GM18505 (cell line): ENCODE data around the gene OR2A1.
"Not testable (repeated sequence)": the region's sequence is repeated elsewhere in the genome, so short reads cannot be mapped to it uniquely, and the experiment has no call there.

ENCODE experiments used
- ATAC-seq: cut with Tn5 transposase; IDR thresholded peaks from one replicate; pipeline ENCODE4 v1.9.1; 2021; ENCODE audit not compliant: unreplicated experiment

The OR2A1 gene

DNA sequence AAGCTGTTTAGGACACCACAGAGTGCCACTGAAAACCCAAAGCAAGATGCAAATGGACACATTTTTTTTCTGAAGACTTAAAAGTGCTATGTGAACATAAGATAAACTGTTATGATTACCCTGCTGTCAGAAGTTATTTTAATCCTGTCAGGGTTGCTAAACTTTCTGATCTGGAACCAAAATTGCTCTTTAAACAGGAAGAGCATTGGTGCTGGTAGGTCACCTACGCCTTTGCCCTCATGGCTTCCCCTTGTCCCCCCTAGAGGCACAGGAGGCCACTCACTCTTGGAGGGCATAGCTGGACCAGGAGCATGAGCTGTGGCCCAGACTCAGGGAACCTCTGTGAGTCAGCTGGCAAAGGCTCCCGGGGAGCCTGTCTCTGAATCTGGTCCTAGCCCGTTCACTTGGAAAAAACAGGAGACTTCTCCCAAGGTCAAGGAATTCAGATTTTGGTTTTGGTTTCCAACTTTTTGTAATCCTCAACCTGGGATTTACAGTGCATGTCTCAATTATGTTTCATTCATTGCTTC lies 9.5 kb downstream of the OR2A1 start:
- ATAC-seq, result not testable (repeated sequence)

DNA sequence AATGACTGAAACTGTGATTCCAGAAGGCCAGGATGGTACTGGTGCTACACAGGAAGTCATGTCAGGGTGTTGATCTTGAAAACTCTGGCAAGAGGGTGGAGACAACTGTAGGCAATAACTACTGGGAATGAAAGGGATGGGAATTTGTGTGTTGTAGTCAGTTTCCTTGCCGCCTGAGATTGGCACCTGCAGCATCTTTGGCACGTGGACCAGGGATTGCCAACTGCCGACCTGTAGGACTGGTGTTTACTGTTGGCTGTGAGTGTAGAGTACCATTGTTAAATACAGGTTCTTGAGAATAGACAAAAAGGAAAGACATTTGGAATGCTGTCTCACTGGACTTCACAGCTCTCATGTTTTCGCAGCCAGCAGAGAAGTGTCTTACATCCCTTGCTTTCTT lies 11.1 kb downstream of the OR2A1 start:
- ATAC-seq, result not testable (repeated sequence)

DNA sequence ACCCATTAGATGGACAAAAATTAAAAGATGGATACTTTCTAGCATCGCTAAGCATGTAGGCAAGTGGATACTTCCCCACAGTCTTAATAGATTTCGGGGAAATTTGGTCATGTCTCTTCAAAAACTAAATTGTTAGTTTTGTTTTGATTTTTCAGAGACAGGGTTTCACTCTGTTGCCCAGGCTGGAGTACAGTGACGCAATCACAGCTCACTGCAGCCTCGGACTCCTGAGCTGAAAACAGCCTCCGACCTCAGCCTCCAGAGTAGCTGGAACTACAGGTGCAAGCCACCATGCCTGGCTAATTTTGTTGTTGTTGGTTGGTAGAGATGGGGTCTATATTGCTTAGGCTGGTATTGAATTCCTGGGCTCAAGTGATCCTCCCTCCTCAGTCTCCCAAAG lies 13.6 kb downstream of the OR2A1 start:
- ATAC-seq, result not testable (repeated sequence)

DNA sequence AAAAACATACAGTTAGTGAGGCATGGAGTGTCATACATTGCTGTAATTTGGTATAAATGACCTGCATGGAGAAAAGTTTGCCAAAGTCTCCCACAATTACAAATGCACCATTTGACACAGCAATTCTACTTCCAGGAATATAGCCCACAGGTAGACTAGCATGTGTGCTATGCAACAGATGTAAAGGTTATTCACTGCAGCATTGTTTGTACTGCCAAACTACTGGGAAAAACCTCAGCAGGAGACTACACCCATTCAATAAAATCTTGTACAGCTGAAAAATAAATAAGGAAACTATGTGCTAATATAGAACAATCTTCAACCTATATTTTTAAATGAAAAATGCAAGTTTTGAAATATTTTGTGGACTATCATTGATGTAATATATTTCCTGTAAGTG lies 17.8 kb downstream of the OR2A1 start:
- ATAC-seq, result not testable (repeated sequence)

GRCh38 chr7:144331221-144331995 lies 19.2 kb downstream of the OR2A1 start:
- ATAC-seq, result peak; percentile 56

- ATAC-seq, result not testable (repeated sequence)
Measured at GRCh38 chr7:144331996-144332288, 19.7 kb downstream of the OR2A1 start.

DNA sequence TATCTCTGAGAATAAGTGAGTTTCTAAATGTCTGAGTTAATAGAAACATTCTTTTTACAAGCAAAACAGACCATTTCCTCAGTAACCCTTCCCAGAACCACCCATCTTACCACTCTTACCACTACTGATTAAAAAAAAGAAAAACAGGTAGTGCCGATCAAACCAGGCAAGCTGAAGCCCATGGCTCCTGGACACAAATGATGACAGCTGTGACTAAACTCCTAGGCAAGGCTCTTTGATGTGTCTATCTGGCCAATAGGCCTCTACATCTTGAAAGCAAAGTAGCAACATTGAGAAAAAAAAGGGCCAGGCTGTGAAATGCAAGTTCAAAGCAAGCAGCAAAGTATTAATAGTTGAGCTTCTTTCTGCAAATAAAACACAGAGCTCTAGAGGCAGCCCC lies 36.4 kb downstream of the OR2A1 start:
- not testable (repeated sequence) for ATAC-seq

GRCh38 chr7:144351667-144352066 lies 39.4 kb downstream of the OR2A1 start:
- not testable (repeated sequence) for ATAC-seq

DNA sequence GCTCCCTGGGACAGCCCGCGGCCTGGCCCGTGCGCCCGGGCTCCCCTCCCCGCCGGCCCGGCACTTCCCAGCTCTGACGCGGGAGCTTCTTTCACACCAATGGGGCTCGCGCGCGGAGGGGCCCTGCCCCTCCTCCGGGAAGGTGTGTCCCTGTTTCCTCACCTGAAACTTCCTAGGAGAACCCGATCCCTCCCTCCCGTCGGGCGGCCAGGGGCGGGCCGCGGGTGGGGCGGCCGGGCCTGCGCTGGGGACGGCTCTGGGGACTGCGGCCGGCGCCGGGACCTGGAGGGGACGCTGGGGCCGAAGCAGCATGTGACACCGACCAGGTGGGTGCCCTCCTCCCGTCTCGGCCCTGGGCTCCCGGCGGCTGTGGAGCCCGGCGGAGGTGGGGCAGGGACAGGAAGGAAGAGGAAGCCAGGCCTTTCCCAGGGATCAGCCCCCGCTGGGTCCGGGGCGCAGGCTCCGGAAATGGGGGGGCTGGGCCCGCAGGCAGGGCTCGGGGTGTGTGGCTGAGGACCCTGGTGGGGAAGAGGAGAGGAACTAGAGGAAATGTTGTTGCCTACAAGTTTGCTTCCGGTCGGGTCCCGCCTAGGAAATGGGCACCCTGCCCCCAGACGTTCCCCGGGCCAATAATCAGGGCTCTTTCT lies 43.1 kb downstream of the OR2A1 start, which contains the start of gene ARHGEF5:
ARHGEF5 (plus strand) TSS at position 227 of the 647 bp plus-strand sequence. CDS start 7,268 bp downstream, outside the sequence.
- ATAC-seq, result peak; percentile 67

DNA sequence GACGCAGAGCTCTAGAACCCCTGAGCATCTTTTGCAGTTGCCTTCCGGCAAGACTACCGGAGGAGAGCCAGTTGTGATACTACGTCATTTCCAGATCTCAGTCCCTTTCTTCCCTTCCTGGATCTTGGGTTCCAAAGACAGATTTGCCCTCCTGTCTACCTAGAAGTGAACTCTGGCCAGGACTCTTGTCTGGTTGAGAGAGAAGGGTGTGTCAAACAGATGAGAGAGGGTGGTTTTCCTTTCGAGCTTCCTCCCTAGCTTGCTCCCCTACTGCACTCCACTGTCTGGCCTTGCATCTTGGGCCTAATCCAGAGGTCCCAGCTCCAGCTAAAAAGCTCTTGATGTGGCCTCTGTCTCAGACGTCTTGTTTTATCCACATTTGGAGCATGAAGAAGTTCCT lies 44.0 kb downstream of the OR2A1 start:
- not testable (repeated sequence) for ATAC-seq

DNA sequence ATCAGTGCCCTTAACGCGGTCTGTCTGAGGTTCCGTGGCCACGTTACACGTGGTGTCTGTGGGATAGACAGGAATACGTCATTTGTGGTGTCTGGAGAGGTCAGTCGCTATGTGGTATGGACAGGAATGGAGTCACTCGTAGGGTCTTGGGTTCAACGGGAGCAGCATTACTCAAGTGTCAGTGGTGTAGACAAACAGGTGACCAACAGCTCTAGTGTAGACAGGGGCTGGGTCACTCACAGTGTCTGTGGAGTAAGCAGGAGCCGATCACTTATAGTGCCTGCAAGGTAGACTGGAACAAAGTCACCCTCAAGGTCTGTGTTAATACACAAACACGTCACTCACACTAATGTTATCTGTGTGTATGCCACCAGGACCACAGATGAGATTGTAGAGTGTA lies 44.6 kb downstream of the OR2A1 start:
- not testable (repeated sequence) for ATAC-seq

- not testable (repeated sequence) for ATAC-seq
Measured at GRCh38 chr7:144362061-144362460, 49.8 kb downstream of the OR2A1 start.

DNA sequence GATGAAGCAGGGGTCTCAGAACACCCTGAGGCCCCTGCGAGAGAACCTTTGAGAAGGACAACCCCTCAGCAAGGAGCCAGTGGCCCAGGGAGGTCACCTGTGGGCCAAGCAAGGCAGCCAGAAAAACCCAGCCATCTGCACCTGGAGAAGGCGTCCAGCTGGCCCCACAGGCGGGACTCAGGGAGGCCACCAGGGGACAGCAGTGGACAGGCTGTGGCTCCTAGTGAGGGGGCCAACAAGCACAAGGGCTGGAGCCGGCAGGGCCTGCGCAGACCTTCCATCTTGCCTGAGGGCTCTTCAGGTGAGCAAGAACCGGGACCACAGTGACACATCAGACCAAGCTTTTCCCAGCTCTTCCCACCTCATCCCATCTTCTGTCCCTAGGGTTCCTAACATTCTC lies 53.3 kb downstream of the OR2A1 start:
- not testable (repeated sequence) for ATAC-seq

DNA sequence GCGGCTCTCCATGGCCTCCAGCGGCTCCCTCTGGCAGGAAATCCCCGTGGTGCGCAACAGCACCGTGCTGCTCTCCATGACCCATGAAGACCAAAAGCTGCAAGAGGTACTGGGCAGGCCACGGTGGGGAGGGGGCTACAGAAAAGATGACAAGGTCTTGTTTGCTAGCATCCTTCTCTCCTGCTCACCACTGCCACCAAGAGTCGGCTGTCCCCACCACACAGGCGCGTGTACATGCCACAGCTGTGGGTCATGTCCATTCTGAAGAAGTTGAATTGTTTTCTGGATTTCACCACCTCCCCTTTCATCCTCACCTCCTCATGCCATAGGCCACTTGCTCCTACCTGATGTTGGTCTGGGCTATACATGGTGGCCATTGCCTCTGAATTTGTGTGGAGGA lies 55.0 kb downstream of the OR2A1 start:
- not testable (repeated sequence) for ATAC-seq

- not testable (repeated sequence) for ATAC-seq
Measured at GRCh38 chr7:144369221-144369620, 57.0 kb downstream of the OR2A1 start.
